AG04449 (cell line): ENCODE data around the gene TFIP11.

Experiments
- CTCF ChIA-PET: fragments of 350-600 bp; formaldehyde crosslinking; extraction: SDS; loops from one replicate; lab custom pipeline; 2021; ENCODE audit warnings: antibody characterized with exemption; lab: Yijun Ruan, JAX
- POLR2A ChIA-PET: fragments of 400-600, 350-600 bp; formaldehyde crosslinking; extraction: SDS; loops from one replicate; lab custom pipeline; 2020; ENCODE audit warnings: antibody characterized with exemption, inconsistent platforms; lab: Yijun Ruan, JAX
- DNase-seq: peaks from one replicate; pipeline ENCODE4 v3.0.0-alpha.2; 2010; ENCODE audit warnings: low read depth, low spot score
- H3K4me3 ChIP-seq: 2 replicates; pipeline ENCODE4 v1.5.1; 2011; ENCODE audit warnings: low read depth, mild to moderate bottlenecking, control low read depth, low read length
- TF ChIP-seq, protein P1 (sequence below): IDR thresholded peaks from one replicate; pipeline ENCODE4 v1.5.1; 2011; ENCODE audit warnings: mild to moderate bottlenecking, moderate library complexity, low read length, control low read depth, inconsistent platforms; ENCODE audit not compliant: insufficient read depth; ENCODE audit errors: missing control alignments

TFIP11 gene

DNA sequence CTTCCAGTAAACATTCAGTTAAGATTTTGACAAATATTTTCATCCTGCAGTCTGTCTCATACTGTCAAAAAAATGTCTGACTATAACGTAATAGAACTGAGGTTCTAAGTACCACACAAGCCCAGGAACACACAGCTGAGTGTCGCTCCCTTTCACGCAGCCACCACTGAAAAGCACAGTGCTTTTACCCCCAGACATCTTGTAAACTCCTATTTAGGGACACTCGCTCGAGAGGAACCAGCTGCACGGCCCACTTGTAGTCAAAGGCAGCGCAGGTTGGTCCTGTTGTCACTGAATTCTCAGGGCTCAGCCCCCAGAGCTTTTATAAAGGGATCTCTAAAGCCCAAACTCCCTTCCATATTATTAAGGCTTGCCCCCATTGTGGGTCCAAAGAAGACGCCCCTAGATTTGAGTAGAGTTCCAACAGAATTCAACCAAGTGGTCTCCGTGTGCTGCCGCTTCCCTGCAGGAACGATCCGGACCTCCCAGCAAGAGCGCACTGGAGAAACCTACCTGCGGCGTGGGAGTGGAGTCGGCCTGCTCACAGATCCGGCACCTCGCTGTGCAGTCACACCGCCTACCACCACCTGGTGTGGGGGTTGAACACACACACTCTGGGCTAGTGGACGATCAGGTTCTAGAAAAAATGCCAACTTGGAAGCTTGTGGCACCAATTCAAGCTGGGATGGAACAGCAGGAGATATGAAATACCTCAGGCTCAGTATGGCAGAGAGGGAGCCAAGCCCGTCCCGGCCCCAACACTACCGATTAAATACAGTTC is 59.8 kb downstream of the TFIP11 start:
- TF ChIP-seq, protein P1, sequence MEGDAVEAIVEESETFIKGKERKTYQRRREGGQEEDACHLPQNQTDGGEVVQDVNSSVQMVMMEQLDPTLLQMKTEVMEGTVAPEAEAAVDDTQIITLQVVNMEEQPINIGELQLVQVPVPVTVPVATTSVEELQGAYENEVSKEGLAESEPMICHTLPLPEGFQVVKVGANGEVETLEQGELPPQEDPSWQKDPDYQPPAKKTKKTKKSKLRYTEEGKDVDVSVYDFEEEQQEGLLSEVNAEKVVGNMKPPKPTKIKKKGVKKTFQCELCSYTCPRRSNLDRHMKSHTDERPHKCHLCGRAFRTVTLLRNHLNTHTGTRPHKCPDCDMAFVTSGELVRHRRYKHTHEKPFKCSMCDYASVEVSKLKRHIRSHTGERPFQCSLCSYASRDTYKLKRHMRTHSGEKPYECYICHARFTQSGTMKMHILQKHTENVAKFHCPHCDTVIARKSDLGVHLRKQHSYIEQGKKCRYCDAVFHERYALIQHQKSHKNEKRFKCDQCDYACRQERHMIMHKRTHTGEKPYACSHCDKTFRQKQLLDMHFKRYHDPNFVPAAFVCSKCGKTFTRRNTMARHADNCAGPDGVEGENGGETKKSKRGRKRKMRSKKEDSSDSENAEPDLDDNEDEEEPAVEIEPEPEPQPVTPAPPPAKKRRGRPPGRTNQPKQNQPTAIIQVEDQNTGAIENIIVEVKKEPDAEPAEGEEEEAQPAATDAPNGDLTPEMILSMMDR, result no peak
- CTCF ChIA-PET, result interaction anchor here (1.1 to 3.5 kb wide), 7 partner anchors 9 to 86 kb away, joined by 3 to 39 read pairs (median 5); no protein-coding TSS in a partner anchor
- POLR2A ChIA-PET, result no interaction called here

DNA sequence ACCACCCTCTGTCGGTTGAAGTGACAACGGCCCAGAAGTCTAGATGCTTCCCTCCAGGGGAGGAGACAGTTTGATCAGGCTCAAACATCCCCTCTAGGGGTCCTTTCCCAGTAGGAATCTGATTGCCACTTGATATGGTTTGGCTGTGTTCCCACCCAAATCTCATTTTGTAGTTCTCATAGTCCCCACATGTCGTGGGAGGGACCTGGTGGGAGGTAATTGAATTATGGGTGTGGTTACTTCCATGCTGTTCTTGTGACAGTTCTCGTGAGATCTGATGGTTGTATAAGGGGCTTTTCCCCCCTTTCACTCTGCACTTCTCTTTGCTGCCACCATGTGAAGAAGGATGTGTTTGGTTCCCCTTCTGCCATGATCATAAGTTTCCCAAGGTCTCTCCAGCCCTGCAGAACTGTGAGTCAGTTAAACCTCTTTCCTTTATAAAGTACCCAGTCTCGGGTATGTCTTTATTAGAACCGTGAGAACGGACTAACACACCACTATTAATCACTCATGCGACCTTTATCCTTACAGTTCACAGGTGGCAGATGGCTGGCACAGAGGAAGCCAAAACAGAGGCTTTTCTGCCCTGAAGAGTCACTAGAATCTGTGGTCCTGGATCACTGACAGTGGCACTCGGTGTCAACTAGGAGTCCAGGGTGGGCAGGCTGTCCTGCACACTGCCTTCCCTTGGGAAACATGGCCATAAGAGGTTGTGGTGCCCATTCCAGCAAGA is 61.7 kb downstream of the TFIP11 start:
- TF ChIP-seq, protein P1, result no peak
- ChIA-PET CTCF (interaction anchor here (3.5 to 10.2 kb wide), 2 partner anchors 11 kb away, joined by 39 to 86 read pairs; no protein-coding TSS in a partner anchor), POLR2A (no interaction called here)
- no peak overlapping the region for H3K4me3 ChIP-seq
- no peak for DNase-seq

More for the DNA sequence above, 59.8 kb downstream of the TFIP11 start:
- H3K4me3 ChIP-seq, result no peak overlapping the region
- no peak for DNase-seq

DNA sequence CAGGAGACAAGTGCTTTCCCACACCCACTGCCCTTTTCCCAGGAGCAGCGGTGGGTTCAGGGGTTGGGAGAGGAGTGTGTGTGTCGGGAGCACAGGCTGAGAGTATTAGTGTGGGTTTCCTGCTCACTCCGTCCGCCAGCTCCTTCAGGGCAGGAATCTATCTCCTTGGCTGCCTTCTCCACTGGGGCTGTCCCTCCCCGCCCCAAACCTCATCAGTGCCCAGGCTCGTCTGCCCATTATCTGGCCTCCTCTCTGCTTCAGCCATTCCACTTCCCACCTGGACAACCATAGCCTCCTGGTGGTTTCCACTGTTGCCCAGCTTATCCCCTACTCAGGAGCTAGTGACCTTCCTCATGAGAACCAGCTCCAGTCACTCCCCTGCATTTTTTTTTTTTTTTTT is 63.3 kb downstream of the TFIP11 start:
- ChIA-PET POLR2A (no interaction called here), CTCF (interaction anchor here (0.7 to 10.2 kb wide), 5 partner anchors 8 to 83 kb away, joined by 3 to 86 read pairs (median 4); no protein-coding TSS in a partner anchor)
- TF ChIP-seq, protein P1, result no peak
- H3K4me3 ChIP-seq, result no peak overlapping the region
- DNase-seq, result no peak

DNA sequence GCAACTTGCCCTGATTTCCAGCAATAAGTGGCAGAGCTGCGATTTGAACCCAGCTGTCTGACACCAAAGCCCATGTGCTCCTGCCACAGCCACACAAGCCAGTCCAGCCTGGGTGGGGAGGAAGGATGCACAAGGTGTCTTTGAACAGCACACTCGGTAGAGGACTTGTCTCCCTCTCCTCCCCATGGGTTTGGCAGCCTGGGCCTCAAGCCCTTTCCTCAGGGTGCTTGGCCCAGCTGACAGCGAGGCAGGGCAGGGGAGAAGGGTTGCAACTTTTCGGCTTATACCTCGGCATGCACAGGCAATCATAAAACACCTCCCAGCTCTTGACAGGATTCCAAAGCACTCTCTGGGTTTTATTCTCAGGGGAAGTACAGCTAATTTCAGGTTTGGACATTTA is 63.9 kb downstream of the TFIP11 start:
- no peak overlapping the region for H3K4me3 ChIP-seq
- no peak for DNase-seq
- TF ChIP-seq, protein P1, result no peak
- CTCF ChIA-PET, result interaction anchor here (0.7 to 10.2 kb wide), 5 partner anchors 9 to 82 kb away, joined by 3 to 86 read pairs (median 4); no protein-coding TSS in a partner anchor
- POLR2A ChIA-PET, result no interaction called here

DNA sequence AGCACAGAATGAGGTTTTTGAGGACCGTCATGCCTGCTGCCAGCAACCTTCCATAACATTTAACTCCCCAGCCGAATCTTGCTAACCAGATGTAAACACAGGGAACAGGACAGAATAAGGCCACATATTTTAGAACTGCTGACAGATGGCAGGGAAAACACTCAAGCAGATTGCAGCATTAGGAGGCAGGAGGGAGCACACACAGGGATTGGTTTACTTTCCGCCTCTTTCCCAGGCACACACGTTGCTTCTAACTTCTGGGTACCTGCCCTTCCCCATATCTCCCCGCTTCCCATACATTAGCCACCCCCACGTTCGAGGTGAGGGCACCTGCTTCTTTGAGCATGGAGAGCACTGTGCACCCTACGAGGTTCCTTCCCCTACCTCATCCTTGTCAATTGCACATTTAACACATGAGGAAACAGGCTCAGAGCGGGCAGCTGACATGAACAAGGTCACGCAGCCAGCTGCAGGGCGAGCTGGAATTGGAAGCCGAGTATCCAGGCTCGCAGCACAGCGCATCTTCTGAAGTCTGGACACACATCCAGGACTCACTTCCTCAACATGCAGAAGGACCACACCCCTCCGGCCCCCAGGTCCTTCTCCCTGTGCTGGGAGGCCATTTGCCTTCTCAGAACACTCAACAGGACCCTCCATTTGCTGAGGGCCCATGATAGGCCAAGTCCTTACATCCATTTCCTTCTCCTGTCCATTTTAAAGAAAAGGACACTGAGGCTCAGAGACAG is 64.5 kb downstream of the TFIP11 start:
- POLR2A ChIA-PET, result no interaction called here
- no peak overlapping the region for H3K4me3 ChIP-seq
- DNase-seq, result no peak
- CTCF ChIA-PET, result interaction anchor here (1.1 to 10.2 kb wide), 4 partner anchors 9 to 82 kb away, joined by 4 to 86 read pairs (median 17); no protein-coding TSS in a partner anchor
- TF ChIP-seq, protein P1, result no peak
